Measurements from ENCODE around the gene ARHGAP26.

ARHGAP26 gene

DNA sequence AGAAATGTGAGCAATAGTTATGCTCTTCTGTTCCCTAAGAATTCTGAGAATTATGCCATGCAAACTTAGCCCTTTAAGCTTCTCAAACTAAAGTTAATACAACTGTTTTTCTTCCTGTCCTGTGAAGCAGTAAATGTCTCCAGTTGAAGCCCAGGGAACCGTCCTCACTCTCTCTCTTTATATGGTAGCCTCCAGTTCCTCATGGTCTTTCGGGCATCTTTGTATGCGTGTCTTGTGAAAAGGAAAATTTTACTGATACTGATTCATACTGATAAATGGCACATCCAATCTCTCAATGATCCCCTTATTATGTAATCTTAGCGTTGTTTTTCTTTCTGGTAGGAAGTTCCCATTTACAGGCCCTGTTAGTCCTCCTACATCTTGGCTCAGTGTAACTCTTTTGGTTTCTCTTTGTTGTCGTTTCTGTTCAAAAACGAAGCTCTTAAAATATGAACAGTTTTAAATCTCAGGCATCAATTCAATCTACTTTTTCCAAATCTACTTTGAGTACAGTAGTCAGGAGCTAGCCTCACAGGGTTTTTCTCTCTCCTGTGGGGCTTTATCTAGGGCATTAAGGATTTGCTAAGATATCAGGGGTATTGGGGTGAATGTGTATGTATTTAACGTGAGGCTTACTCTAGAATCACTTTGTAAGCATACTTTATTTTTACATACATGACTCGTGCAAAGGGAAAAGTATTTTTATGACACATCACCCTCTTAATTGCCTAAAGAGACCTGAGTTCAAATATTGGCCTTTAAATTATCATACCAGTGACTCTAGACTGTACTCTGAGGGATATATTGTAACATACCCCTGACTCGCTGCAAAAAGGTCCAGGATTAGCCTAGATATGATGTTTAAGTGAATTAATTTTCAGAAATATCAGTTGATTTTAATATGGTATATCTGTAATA lies 375.3 kb downstream of the ARHGAP26 start:
- DNase-seq (ENCODE audit: low spot score): no peak

DNA sequence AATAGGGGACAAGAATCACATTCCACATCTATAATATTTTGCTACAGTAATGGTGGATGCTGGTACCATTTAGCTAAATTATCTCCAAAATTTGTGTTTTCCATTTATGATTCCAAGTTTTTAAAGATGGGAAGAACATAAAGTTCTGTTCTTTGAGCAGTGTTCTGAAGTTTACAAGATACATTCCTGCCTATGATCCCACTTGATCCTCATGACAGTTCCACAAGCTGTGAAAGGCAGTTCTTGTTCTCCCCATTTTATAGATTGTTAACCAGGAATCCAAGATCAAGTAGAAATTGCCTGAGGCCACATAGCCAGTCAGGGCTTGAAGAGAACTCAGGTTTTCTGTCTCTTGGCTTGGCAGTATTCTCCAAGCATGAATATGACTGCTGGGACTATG lies 376.0 kb downstream of the ARHGAP26 start:
- no peak for DNase-seq (ENCODE audit: low spot score)

DNA sequence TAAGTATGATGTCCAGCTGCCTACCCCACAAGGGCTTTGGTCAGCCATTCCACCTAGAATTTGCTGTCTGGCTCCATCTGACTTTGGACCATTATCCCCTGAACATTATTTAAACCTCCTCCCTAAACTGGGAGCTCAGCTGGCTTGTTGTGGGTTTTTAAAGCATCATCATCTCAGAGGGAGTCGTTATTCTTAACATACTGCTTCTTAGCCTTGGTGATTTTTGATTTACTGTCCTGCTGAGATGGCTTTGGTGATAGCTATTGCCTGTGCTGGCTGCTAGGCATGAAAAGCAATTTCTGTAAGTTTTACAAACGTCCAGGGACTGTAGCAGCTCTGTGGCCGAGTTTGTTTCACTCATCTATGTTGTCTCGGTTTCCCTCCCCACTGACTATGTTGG lies 377.2 kb downstream of the ARHGAP26 start:
- no peak for DNase-seq (ENCODE audit: low spot score)

DNA sequence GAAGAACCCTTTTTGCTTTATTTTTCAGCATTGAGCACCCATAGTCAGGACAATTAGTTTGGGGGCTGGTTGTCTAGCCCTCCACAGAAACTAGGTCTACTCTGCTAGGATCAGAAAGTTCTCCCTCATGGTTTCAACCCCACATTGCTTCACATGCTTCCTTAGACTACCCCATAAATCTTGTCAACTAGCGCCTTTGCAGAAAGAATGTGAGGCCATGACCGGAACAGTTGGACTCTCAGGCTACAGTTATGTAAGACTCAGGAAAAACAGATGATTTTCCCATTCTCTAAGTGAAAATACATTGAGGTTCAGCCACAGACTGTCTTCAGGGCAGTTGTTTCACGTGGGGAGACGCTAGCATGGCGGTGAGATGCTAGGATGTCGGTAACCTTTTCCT lies 377.7 kb downstream of the ARHGAP26 start:
- DNase-seq (ENCODE audit: low spot score): no peak

DNA sequence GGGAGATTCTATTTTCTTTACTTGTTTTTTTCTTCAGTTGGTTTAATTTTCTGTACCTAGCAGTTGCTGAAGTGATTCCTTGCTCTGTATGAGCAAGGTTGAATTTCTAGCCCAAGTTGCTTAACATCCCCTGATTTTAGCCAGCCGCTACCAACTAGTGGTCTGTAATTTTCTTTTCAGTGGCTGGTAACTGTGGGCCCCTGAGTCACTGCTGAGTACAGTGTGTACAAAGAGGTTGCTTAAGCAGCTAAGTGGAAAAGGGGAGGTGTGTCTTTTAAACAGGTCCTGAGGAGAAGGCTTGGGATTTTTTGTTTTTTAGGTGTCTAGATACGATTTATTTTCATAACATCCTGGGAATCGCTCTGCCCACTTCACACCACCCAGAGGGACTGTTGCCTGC lies 378.6 kb downstream of the ARHGAP26 start:
- DNase-seq (ENCODE audit: low spot score): no peak

DNA sequence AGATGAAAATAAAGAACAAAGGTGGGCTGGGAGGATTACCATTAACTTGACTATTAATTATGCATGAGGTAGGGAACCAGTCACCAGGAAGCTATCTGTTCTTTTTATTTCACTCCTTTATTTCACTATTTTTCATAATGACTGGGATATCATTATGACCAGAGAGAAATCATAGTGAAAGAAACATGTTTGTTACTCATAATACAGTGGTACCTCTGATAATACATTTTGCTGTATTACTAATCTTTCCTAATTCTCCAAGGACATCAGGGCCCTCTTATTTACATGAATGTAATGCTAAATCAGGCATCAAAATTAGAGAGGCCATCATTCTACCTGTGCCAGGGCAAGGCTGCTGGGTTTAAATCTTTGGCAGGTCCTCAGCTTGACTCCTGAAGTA lies 379.6 kb downstream of the ARHGAP26 start:
- no peak for DNase-seq (ENCODE audit: low spot score)

DNA sequence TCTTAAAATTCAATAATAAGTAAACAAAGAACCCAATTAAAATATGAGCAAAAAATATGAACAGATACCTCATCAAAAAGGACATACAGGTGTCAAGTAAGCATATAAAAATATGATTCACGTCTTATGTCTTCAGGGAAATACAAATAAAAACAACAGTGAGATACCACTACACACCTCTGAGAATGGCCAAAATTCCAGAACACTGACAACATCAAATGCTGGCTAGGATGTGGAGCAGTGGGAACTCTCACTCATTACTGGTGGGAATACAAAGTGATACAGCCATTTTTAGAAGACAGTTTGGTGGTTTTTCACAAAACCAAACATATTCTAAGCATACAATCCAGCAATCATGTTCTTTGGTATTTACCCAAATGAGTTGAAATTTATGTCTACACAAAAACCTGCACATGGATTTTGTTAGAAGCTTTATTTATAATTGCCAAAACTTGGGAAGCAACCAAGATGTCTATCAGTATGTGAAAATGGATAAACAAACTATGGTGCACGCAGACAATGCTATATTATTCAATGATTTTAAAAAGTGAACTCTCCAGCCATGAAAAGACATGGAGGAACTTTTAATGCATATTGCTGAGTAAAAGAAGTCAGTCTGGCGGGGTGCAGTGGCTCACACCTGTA lies 381.0 kb downstream of the ARHGAP26 start:
- no peak for DNase-seq (ENCODE audit: low spot score)

DNA sequence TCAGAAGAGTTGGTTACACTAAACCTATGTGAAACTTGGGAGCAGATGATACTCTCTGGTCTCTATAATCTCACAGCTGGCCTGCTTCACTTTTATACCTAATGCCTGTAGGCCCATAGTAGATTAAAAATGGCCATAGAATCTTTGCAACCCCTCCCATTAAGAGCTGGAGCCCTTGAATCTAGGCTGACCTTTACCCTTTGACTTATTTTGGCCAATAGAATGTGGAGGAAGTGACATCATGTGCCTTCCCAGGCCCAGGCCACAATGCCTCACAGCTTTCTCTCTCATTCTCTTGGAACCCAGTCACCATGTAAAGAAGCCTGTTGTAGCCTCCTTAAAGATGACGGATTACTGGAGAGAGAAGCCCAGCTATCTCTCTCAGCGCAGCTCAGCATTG lies 382.3 kb downstream of the ARHGAP26 start:
- DNase-seq (ENCODE audit: low spot score): no peak

DNA sequence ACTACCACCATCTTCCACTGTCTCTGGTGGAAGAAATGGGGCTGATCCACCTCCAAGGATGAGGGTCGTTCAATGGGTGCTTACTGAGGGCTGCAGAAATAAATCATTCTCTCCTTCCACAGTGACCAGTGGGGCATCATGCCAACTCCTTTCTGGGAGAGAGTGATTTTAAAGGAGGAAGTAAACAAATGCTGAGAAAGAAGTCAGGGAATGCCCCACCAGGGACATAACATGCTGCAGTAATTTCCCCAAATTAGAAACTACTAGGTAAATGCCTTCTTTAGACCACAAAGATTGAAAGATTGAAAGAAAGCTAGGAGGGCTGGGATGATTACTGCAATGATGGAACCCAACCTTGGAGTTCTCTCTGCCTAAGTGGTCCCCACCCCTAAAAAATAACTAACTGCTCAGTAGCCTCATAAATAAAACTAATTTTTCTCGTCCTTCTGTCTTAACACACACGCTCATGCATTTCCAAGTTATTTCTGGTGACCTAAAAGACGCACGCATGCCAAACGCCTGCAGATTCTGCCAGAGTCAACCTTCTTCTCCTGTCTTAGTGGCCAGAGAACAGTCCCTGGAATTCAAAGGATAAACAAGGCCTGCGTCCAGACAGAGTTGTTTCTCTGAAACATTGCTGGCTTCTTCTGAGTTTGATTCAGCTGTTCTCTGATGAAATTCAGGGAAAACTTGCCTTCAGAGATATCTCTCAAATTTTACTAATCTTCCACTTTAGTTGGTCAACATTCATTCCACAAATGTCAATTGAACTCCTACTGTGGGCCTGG lies 383.3 kb downstream of the ARHGAP26 start:
- DNase-seq (ENCODE audit: low spot score): no peak

DNA sequence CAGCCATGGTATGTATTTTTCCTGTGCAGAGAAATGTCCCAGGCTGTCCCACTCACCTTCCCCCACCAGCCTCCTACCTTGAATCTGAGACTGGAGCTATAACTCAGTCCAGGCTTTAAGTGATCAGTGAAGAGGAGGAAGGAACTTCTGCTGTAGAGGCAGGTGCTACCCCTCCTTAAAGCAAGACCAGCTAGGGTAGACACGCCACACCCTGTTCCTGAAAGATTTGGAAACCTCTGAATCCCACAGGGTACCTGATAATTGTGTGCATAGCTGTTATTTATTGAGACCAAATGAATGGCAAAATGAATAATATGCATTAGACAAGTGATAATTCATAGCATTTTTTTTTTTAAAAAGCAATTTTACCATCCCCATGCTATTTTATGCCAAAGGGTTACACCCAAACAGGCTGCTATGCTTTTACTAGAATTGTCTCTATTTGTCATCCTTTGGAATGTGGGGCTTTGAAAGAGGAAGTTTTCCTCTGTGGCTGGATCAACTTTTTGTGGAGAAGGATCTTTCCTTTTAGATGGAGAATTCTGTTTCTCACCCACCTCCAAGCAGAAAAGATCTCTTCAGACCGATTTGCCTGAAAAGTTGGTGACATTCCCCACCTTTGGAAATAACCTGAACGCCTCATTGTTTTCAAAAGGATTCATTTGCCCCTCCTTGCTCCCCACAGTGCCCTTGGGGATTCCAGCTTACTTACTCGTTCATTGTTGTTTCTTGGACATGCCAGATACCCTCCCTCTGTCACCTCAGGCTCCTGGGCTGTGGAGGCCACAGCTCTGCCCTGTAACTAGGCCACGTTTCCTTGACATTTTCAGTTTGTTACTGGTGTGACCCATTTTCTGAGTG lies 384.6 kb downstream of the ARHGAP26 start:
- DNase-seq (ENCODE audit: low spot score): no peak

DNA sequence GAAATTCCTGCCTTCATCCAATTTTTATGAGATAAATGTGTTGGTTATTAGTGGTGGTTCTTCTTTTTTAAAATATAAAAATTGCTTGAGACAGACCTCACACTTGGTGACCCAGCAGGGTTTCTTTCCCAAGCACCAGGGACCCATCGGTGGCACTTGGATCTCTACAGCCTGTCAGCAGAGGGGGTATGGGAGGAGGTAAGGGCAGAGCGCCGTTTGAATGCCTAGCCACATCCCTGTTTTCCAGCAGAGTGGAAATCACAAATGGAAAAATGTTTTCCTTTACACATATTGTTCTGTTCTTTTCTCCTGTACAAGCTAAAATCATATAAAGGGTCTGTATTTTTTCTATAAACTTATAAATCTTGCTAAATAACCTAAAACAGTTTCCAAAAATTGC lies 385.3 kb downstream of the ARHGAP26 start:
- no peak for DNase-seq (ENCODE audit: low spot score)

DNA sequence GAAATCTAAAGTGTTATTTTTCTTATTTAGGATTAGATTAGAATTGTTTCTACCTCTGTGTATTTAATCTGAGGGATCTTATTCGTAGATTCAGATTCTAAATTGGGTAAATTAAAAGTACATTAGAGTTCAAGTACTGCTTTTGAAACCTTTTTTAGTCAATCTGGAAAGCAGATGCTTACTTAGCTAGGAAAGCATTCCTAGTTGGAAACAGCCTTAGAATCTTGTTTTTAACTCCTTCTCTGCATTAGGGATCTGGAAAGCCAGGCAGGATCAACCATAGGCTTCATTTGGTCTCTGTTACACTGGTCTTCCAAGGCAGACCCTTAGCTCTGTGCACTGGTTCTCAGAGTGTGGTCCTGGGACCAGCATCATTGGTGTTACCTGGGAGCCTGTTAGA lies 385.9 kb downstream of the ARHGAP26 start:
- no peak for DNase-seq (ENCODE audit: low spot score)

DNA sequence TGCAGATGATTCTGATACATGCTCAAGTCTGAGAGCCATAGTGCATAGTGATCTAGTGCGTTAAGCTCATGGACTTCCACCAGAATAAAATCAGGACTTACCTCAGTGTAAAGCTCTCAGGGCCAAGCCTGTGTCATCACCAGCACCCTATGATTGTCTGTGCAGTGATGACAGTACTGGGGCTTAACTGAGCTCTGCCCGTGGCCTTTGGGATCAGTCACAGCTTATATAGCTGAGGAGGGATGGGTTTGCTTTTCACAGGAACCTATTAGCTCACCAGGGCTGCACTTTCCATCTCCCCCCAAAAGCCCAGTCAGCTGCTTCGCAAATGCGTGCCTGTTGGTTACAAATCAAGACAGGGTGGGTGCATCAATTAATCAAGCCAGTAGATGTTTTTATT lies 386.4 kb downstream of the ARHGAP26 start:
- no peak for DNase-seq (ENCODE audit: low spot score)

DNA sequence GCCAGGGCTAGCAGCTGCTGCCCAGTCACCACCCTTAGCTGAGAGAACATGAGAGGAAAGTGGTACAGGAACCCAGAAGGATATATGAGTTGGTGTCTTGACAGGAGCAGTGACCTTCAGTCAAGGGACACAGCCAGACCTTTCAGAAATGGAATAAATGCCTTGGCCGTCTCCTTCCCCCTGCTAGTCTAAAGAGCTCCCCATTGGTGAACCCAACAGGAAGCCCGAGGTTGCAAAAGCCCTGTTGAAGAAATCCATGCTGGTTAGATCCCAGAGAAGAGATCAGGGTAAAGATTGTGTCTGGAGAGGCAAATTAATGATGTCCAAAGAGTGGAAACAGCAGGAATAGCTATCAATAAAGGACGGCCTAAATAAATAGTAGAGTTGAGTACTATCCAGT lies 388.9 kb downstream of the ARHGAP26 start:
- no peak for DNase-seq (ENCODE audit: low spot score)

DNA sequence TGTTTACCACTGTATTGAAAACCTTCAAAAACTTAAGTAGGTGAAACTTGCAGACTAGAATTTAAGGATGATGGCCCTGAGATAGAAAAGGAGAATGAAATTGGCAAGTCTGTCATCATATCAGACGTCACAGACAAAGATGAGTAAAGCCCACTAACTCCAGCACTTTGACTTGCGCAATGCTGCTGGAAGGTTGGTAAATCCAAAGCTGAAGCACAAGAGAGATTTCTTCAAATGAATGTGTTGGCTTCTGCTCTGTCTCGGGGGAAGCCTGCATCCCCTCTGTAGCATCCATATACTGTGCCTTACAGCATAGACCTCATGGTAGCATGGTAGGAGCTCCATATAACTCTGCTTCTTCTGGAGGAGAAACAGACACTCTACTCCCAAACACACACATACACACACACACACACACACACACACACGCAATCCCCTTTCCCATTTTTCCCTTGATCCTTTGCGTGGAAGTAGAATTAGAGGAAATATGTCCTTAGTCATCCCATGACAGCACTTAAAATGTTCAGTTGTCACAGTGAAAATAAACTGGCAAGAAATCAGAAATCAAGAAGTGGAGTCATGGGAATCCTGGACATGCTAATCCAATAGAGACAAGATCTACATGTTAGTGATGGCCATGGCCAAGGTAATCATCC lies 391.8 kb downstream of the ARHGAP26 start:
- no peak for DNase-seq (ENCODE audit: low spot score)

DNA sequence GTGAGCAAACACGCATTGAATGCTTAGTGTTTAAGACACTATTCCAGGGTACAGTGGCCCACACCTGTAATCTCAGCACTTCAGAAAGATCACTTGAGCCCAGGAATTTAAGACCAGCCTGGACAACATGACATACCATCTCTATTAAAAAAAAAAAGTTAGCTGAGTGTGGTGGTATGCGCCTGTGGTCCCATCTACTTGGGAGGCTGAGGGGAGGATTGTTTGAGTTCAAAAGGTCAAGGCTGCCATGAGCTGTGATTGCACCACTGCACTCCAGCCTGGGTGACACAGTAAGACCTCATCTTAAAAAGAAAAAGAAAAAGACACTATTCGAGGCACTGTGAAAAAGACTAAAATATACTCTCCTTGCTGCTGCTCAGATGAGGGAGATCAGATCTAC lies 392.6 kb downstream of the ARHGAP26 start:
- peak; percentile 5 for DNase-seq (ENCODE audit: low spot score)

DNA sequence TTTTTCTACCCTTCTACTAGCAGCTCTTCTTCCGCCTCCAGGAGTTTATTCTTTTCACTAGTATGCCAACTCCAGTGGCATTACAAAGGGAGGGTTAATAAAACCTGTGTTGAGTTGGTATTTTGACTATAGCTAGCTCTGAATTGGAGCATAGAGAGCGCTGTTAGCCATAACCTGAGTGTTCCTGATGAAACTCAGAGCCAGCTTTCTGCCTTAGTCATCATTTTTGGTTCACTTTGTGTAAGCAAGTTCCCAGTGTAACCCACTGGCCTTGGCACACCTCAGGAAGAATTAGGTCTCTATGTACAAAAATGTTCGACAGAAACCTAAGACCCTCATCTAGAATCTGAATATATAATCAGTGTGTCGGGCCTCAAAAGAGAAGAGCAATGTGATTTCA lies 394.4 kb downstream of the ARHGAP26 start:
- no peak for DNase-seq (ENCODE audit: low spot score)

DNA sequence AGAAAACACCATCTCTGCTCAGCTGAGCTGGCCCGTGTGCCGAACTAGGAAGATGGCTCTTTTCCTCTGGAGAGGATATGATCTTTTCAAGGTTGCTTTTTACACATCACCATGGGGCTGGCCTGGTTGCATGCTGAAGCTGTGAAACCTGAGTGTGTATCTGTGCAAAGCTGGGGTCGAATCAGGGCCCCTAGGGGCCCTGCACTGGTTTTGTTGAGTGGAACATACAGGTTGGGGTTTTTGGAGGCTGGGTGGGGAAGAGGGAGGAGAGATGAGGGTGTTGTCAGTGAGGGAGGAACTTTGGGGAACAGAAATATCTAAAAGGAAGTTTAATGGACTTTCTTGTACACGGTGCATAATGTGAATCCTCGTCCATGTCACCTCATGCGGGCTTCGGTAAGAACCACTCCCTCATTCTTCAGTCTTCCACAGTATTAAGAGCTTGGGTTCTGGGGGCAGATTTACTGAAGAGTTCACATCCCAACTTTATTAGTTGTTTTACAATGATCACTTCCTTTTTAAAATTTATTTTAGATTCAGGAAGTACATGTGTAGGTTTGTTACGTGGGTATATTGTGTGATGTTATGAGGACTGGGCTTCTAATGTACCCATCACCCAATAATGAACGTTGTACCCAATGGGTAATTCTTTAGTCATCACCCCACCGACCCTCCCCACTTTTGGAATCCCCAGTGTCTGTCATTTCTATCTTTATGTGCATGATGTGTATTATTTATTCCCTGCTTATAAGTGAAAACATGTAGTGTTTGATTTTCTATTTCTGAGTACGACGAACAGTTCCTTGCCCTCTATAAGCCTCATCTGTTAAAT lies 395.1 kb downstream of the ARHGAP26 start:
- no peak for DNase-seq (ENCODE audit: low spot score)

DNA sequence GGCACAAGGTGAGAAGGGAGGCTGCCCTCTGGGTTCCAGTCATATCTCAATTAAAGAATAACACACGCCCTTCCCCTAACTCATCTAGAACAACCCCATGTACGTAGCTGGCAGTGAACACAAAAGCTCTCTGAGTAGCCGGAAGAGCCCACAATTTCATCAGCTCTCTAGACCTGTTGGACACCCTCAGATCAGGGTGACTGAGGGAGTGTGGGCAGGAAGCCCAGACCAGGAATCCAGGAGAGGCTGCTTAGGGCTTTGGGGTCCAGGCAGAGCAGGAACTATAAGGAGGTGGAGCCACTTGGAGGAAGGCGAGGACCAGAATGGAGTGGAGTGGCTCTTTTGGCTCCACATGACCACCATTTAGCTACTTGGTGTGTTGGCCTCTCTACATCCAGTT lies 395.9 kb downstream of the ARHGAP26 start:
- no peak for DNase-seq (ENCODE audit: low spot score)

DNA sequence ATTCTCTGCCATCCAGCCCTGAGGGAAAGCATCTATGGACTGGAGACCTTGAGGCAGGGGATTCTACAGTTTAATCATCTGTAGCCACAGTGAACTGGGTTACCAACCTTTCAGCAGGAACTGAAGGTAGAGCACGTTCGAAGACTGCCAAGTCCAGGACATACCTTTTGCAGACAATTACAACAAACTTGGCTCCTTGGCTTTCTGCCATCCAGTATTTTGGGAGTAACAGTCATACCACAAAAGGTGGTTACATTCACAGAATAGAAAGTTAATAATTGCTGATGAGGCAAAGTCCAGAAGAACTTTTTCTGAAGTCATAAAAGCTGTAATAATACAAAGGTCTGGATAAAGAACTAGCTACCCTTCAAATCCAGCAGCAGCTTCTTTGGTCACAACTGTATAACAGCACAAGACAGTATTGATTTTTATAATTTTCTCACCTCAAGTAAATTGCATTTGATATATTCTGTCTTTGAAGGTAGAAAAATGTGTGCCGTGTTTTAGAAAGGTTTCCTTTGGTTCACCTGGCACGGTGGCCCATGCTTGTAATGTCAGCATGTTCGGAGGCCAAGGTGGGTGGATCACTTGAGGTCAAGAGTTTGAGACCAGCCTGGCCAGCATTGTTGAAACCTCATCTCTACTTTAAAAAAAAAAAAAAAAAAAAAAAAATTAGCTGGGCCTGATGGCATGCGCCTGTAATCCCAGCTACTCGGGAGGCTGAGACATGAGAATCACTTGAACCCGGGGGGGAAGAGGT lies 396.7 kb downstream of the ARHGAP26 start:
- no peak for DNase-seq (ENCODE audit: low spot score)

All from ecto neural progenitor cell (in vitro differentiated cells).